ENCODE results near the gene PHACTR2. TPM values are rescaled to one million over a fixed set of nuclear protein-coding genes. Genes with fewer than 3 reads are reported as not detected.

Gene PHACTR2
- total RNA-seq, 1 experiment from 2014 or later, result 27.6 TPM

GRCh38 chr6:143656026-143656425 is 21.7 kb upstream of the PHACTR2 start:
- no peak for TF ChIP-seq ATF3 (IDR thresholded peaks at IDR 0.05)
- no peak for TF ChIP-seq SP1 (IDR thresholded peaks at IDR 0.05; ENCODE audit: low read depth)
- TF ChIP-seq ELF1 (IDR thresholded peaks at IDR 0.05; ENCODE audit: borderline replicate concordance, low read depth), result no peak
- no peak for TF ChIP-seq ZBTB33 (IDR thresholded peaks at IDR 0.05; ENCODE audit: extremely low read depth, insufficient replicate concordance, low read length)
- no peak for TF ChIP-seq RAD21 (IDR thresholded peaks at IDR 0.05; ENCODE audit: low read depth)
- TF ChIP-seq POLR2A (IDR thresholded peaks at IDR 0.05; ENCODE audit: borderline replicate concordance, extremely low read depth, insufficient read depth, insufficient read length), result no peak
- TF ChIP-seq FOSL1 (IDR thresholded peaks at IDR 0.05; ENCODE audit: low read depth), result no peak
- TF ChIP-seq ZFX (IDR thresholded peaks at IDR 0.05), result no peak
- no peak for TF ChIP-seq JUND (IDR thresholded peaks at IDR 0.05)
- no peak for TF ChIP-seq ZNF274 (IDR thresholded peaks at IDR 0.05; ENCODE audit: low read depth, low read length)
- TF ChIP-seq EGR1 (IDR thresholded peaks at IDR 0.05; ENCODE audit: low read depth), result no peak
- no peak for TF ChIP-seq CEBPB (IDR thresholded peaks at IDR 0.05; ENCODE audit: low read depth)
- TF ChIP-seq EZH2 (IDR thresholded peaks at IDR 0.05), result no peak
- TF ChIP-seq SIN3A (IDR thresholded peaks at IDR 0.05; ENCODE audit: low read depth), result no peak
- no peak for TF ChIP-seq CTCF (IDR thresholded peaks at IDR 0.05 in 2 of 3, conservative IDR thresholded peaks at IDR 0.05 in 1 of 3; ENCODE audit: borderline replicate concordance in 1 of 3, insufficient read depth in 1 of 3, low read depth in 2 of 3, low read length in 2 of 3)
- TF ChIP-seq SRF (IDR thresholded peaks at IDR 0.05; ENCODE audit: low read depth), result no peak
- TF ChIP-seq POLR2AphosphoS5 (IDR thresholded peaks at IDR 0.05; ENCODE audit: low read depth, low read length), result no peak
- no peak for TF ChIP-seq EZH2phosphoT487 (IDR thresholded peaks at IDR 0.05; ENCODE audit: borderline replicate concordance)
- no peak for TF ChIP-seq CBX3 (IDR thresholded peaks at IDR 0.05; ENCODE audit: low read depth)
- no peak for TF ChIP-seq MAX (IDR thresholded peaks at IDR 0.05)
- no peak overlapping the region for H3K9ac ChIP-seq (ENCODE audit: low read length)
- H3K79me2 ChIP-seq (ENCODE audit: insufficient read depth, low read length), result no peaks in the 10 kb centered on the region
- no peaks in the 10 kb centered on the region for H3K9me2 ChIP-seq (ENCODE audit: insufficient read depth)
- BruUV-seq (replicated peaks), result no TSS peak
- no peaks in the 10 kb centered on the region for H3K36me3 ChIP-seq (ENCODE audit: control insufficient read depth in 1 of 2, insufficient read depth in 2 of 2, low read length in 2 of 2)
- H3K27me3 ChIP-seq (ENCODE audit: insufficient read depth, low read length), result no peaks in the 10 kb centered on the region
- H3K4me3 ChIP-seq (replicated peaks in 1 of 2; ENCODE audit: low read depth in 1 of 2, low read length in 2 of 2), result no peak overlapping the region
- ChIA-PET POLR2A (no interaction called here), RAD21 (ENCODE audit: low non-redundant PET in 1 of 2, low total read pairs in 2 of 2, uncharacterized antibody in 2 of 2, unreplicated experiment in 2 of 2) (no interaction called here), CTCF (no interaction called here)
- no peak overlapping the region for H3K4me2 ChIP-seq (ENCODE audit: low read length)
- no peak overlapping the region for H3K27ac ChIP-seq (ENCODE audit: low read depth, low read length)
- no peak overlapping the region for H2AFZ ChIP-seq (ENCODE audit: low read depth, low read length, poor library complexity, severe bottlenecking)
- H4K20me1 ChIP-seq (ENCODE audit: insufficient read depth), result no peaks in the 10 kb centered on the region
- DNase-seq (ENCODE audit: low read depth, low spot score) (no peak), ATAC-seq (no peak)
- no peaks in the 10 kb centered on the region for H3K4me1 ChIP-seq (ENCODE audit: control insufficient read depth in 1 of 2, insufficient read depth in 2 of 2, low read length in 2 of 2)
- peaks cover 0 to 2% of the 10 kb centered on the region in 2 experiments; a peak in 1 of 4 replicates for H3K9me3 ChIP-seq (ENCODE audit: control insufficient read depth in 1 of 2, insufficient read depth in 1 of 2, low read depth in 1 of 2, low read length in 2 of 2)
- intact Hi-C loops (cut with micrococcal nuclease), result no loop called here
